Karpas-422 (cell line): Measurements from ENCODE around the gene EFCAB6. TPM values are rescaled to one million over a fixed set of nuclear protein-coding genes. Genes with fewer than 3 reads are reported as not detected.

Experiments used
- DNase-seq: peaks from one replicate; pipeline ENCODE4 v3.0.0-alpha.2; 2015
- H2AFZ ChIP-seq: fragments of 200-600 bp; sonication (generic); 2 replicates; pipeline ENCODE4 v1.6.1; 2014; ENCODE audit warnings: antibody characterized with exemption, low read length, mixed read lengths
- H3K27ac ChIP-seq: fragments of 200-600 bp; sonication (generic); 2 replicates; pipeline ENCODE4 v1.5.1; 2014; ENCODE audit warnings: mild to moderate bottlenecking, low read length, moderate library complexity
- H3K27me3 ChIP-seq: fragments of 200-600 bp; sonication (generic); 2 replicates; pipeline ENCODE4 v1.6.1; 2014; ENCODE audit warnings: low read length, mixed read lengths
- H3K36me3 ChIP-seq: fragments of 200-600 bp; sonication (generic); 2 replicates; pipeline ENCODE4 v1.6.1; 2014; ENCODE audit warnings: low read length, mixed read lengths; ENCODE audit not compliant: insufficient read depth
- H3K4me1 ChIP-seq: fragments of 200-600 bp; sonication (generic); 2 replicates; pipeline ENCODE4 v1.6.1; 2014; ENCODE audit warnings: mild to moderate bottlenecking, low read length, mixed read lengths
- H3K4me2 ChIP-seq: fragments of 200-600 bp; sonication (generic); 2 replicates; pipeline ENCODE4 v1.6.1; 2014; ENCODE audit warnings: low read length, low read depth, mild to moderate bottlenecking; ENCODE audit not compliant: poor library complexity, severe bottlenecking
- H3K4me3 ChIP-seq: fragments of 200-600 bp; sonication (generic); 2 replicates; pipeline ENCODE4 v1.5.1; 2014; ENCODE audit warnings: mild to moderate bottlenecking, antibody characterized with exemption, low read length, mixed read lengths
- H3K79me2 ChIP-seq: fragments of 200-600 bp; sonication (generic); 2 replicates; pipeline ENCODE4 v1.6.1; 2014; ENCODE audit warnings: mild to moderate bottlenecking, low read length, mixed read lengths
- H3K9ac ChIP-seq: fragments of 200-600 bp; sonication (generic); 2 replicates; pipeline ENCODE4 v1.6.0; 2014; ENCODE audit warnings: low read length
- H3K9me2 ChIP-seq: fragments of 200-600 bp; sonication (generic), shearing (Covaris generic); replicated peaks from 2 replicates; pipeline ENCODE4 v1.6.0; 2014; ENCODE audit warnings: mild to moderate bottlenecking, low read length, moderate library complexity; ENCODE audit not compliant: insufficient read depth
- H3K9me3 ChIP-seq: fragments of 300-700, 200-600 bp; sonication (generic); 2 replicates; pipeline ENCODE4 v1.6.1; 2014; ENCODE audit warnings: low read length, mixed read lengths
- H4K20me1 ChIP-seq: fragments of 200-600 bp; sonication (generic); 2 replicates; pipeline ENCODE4 v1.6.1; 2014; ENCODE audit warnings: mild to moderate bottlenecking, antibody characterized with exemption, low read length, low read depth; ENCODE audit not compliant: insufficient read depth
- total RNA-seq: library from RNA; depleted of rRNA; stranded (reverse); fragments of >200 nt; shearing (Covaris generic); gene quantifications from 2 replicates; pipeline ENCODE4 v1.2.3, GENCODE V29; 2014; ENCODE audit warnings: low replicate concordance

EFCAB6 gene
- total RNA-seq, 1 experiment from 2014 or later = not detected

GRCh38 chr22:43533656-43534428 lies 278.3 kb downstream of the EFCAB6 start:
- Histone ChIP-seq H3K4me1 (no peaks in the 10 kb centered on the region), H3K27ac (no peak overlapping the region), H3K4me2 (no peak overlapping the region), H3K4me3 (no peak overlapping the region), H3K79me2 (no peaks in the 10 kb centered on the region), H4K20me1 (no peaks in the 10 kb centered on the region), H3K9ac (no peak overlapping the region), H3K9me3 (no peaks in the 10 kb centered on the region), H3K9me2 (no peaks in the 10 kb centered on the region), H3K36me3 (no peaks in the 10 kb centered on the region), H2AFZ (no peak overlapping the region), H3K27me3 (no peaks in the 10 kb centered on the region)
- no peak for DNase-seq

GRCh38 chr22:43533156-43533530 lies 279.0 kb downstream of the EFCAB6 start:
- H3K4me3 ChIP-seq = no peak overlapping the region
- no peak for DNase-seq
- no peaks in the 10 kb centered on the region for H3K4me1 ChIP-seq

GRCh38 chr22:43532301-43533155 lies 279.6 kb downstream of the EFCAB6 start:
- Histone ChIP-seq H3K9me3 (no peaks in the 10 kb centered on the region), H4K20me1 (no peaks in the 10 kb centered on the region), H3K27me3 (no peaks in the 10 kb centered on the region), H3K36me3 (no peaks in the 10 kb centered on the region), H3K4me2 (no peak overlapping the region), H2AFZ (no peak overlapping the region), H3K27ac (no peak overlapping the region), H3K9ac (no peak overlapping the region), H3K4me1 (no peaks in the 10 kb centered on the region), H3K4me3 (no peak overlapping the region), H3K9me2 (no peaks in the 10 kb centered on the region), H3K79me2 (no peaks in the 10 kb centered on the region)
- DNase-seq = no peak

More at GRCh38 chr22:43533156-43533530, 279.0 kb downstream of the EFCAB6 start:
- H3K9me2 ChIP-seq = no peaks in the 10 kb centered on the region
- H3K27me3 ChIP-seq = no peaks in the 10 kb centered on the region
- H3K9ac ChIP-seq = no peak overlapping the region
- H3K9me3 ChIP-seq = no peaks in the 10 kb centered on the region
- no peaks in the 10 kb centered on the region for H3K36me3 ChIP-seq
- H4K20me1 ChIP-seq = no peaks in the 10 kb centered on the region
- no peak overlapping the region for H3K27ac ChIP-seq
- no peaks in the 10 kb centered on the region for H3K79me2 ChIP-seq
- no peak overlapping the region for H2AFZ ChIP-seq
- H3K4me2 ChIP-seq = no peak overlapping the region

DNA sequence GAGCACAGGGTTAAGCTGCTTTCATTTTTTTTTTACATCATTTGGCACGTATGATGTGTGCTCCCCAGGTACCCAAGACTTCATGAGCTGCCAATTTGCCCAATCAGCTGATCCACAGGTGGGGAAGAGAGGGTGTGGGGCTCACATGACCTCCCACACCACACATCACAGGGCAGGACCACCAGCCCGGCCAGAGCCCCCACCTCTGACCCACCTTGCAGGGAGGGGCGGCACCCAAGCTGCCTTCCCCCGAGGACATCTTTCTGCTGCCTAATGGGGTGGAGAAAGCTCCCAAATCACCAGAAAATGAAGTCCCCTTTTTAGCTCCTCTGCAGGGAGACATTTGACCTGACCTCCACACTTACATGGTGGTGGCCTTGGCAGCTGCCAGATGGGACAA lies 280.5 kb downstream of the EFCAB6 start:
- Histone ChIP-seq H3K4me3 (no peak overlapping the region), H3K27ac (no peak overlapping the region), H3K36me3 (no peaks in the 10 kb centered on the region), H3K79me2 (no peaks in the 10 kb centered on the region), H3K27me3 (no peaks in the 10 kb centered on the region), H3K9ac (no peak overlapping the region), H3K4me1 (no peaks in the 10 kb centered on the region), H3K9me3 (no peaks in the 10 kb centered on the region), H3K4me2 (no peak overlapping the region), H3K9me2 (no peaks in the 10 kb centered on the region), H2AFZ (no peak overlapping the region), H4K20me1 (no peaks in the 10 kb centered on the region)
- DNase-seq = no peak

- no peaks in the 10 kb centered on the region for H3K79me2 ChIP-seq
- no peak overlapping the region for H3K4me3 ChIP-seq
- no peak overlapping the region for H3K4me2 ChIP-seq
- no peak for DNase-seq
- H3K9me3 ChIP-seq = no peaks in the 10 kb centered on the region
- no peaks in the 10 kb centered on the region for H3K27me3 ChIP-seq
- H3K27ac ChIP-seq = no peak overlapping the region
- no peaks in the 10 kb centered on the region for H3K4me1 ChIP-seq
- H4K20me1 ChIP-seq = no peaks in the 10 kb centered on the region
- H3K9me2 ChIP-seq = no peaks in the 10 kb centered on the region
- H3K36me3 ChIP-seq = no peaks in the 10 kb centered on the region
- no peak overlapping the region for H3K9ac ChIP-seq
- H2AFZ ChIP-seq = no peak overlapping the region
Measured at GRCh38 chr22:43530349-43531201, 281.5 kb downstream of the EFCAB6 start.

DNA sequence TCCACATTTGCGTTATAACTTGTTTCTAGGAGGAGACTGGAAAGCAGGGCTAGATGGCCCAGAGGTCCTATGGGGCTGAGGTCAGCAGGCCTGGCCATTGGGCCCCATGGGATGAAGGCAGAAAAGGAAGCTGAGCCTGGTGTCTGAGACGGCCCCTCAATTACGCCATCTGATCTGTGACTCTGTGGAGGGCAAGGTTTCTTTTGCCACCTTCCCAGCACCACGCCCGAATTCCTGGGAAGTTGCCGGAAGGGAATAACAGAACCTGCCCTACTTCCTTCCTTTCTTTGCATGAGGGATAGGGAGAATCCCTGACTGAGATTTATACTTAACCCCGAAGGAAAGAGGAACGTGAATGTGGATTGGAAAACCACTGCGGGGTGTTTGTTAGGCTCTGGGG lies 282.2 kb downstream of the EFCAB6 start:
- H3K4me1 ChIP-seq = no peaks in the 10 kb centered on the region
- no peak for DNase-seq
- H3K27ac ChIP-seq = no peak overlapping the region
- no peaks in the 10 kb centered on the region for H3K9me3 ChIP-seq
- no peaks in the 10 kb centered on the region for H3K27me3 ChIP-seq
- H3K79me2 ChIP-seq = no peaks in the 10 kb centered on the region
- no peak overlapping the region for H3K9ac ChIP-seq
- no peak overlapping the region for H3K4me3 ChIP-seq
- no peak overlapping the region for H3K4me2 ChIP-seq
- H4K20me1 ChIP-seq = no peaks in the 10 kb centered on the region
- H3K9me2 ChIP-seq = no peaks in the 10 kb centered on the region
- H2AFZ ChIP-seq = no peak overlapping the region
- no peaks in the 10 kb centered on the region for H3K36me3 ChIP-seq

DNA sequence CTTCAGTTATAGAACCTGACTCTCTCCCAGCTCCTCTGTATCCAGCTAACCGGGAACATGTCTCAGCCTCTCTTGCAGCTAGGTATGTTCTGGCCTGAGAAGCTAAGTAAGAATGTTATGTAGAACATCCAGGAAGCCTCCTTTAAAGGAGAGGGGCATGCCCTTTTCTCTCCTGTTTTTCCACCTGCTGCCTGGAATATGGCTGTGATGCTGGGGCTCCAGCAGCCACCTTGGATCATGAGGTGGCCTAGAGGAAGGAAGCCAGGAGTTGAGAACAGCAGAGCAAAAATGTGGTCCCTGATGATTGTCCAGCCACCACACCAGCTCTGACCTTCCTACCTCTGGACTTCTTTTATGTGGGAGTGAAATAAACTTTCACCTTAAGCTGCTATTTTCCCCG lies 282.6 kb downstream of the EFCAB6 start:
- H3K4me1 ChIP-seq = no peaks in the 10 kb centered on the region
- H2AFZ ChIP-seq = no peak overlapping the region
- no peak overlapping the region for H3K4me2 ChIP-seq
- H3K9me3 ChIP-seq = no peaks in the 10 kb centered on the region
- H3K27ac ChIP-seq = no peak overlapping the region
- no peak for DNase-seq
- no peak overlapping the region for H3K9ac ChIP-seq
- H4K20me1 ChIP-seq = no peaks in the 10 kb centered on the region
- H3K9me2 ChIP-seq = no peaks in the 10 kb centered on the region
- H3K27me3 ChIP-seq = no peaks in the 10 kb centered on the region
- no peak overlapping the region for H3K4me3 ChIP-seq
- H3K36me3 ChIP-seq = no peaks in the 10 kb centered on the region
- no peaks in the 10 kb centered on the region for H3K79me2 ChIP-seq
